HG02938 (cell line): Measurements from ENCODE around the gene TBC1D4.
A peak's percentile ranks its signal among the peaks of the same experiment; 100 is the strongest.

Experiments
- ATAC-seq: cut with Tn5 transposase; IDR thresholded peaks from one replicate; pipeline ENCODE4 v1.9.1; 2021; ENCODE audit warnings: mild to moderate bottlenecking, moderate library complexity; ENCODE audit not compliant: unreplicated experiment

Gene TBC1D4, protein sequence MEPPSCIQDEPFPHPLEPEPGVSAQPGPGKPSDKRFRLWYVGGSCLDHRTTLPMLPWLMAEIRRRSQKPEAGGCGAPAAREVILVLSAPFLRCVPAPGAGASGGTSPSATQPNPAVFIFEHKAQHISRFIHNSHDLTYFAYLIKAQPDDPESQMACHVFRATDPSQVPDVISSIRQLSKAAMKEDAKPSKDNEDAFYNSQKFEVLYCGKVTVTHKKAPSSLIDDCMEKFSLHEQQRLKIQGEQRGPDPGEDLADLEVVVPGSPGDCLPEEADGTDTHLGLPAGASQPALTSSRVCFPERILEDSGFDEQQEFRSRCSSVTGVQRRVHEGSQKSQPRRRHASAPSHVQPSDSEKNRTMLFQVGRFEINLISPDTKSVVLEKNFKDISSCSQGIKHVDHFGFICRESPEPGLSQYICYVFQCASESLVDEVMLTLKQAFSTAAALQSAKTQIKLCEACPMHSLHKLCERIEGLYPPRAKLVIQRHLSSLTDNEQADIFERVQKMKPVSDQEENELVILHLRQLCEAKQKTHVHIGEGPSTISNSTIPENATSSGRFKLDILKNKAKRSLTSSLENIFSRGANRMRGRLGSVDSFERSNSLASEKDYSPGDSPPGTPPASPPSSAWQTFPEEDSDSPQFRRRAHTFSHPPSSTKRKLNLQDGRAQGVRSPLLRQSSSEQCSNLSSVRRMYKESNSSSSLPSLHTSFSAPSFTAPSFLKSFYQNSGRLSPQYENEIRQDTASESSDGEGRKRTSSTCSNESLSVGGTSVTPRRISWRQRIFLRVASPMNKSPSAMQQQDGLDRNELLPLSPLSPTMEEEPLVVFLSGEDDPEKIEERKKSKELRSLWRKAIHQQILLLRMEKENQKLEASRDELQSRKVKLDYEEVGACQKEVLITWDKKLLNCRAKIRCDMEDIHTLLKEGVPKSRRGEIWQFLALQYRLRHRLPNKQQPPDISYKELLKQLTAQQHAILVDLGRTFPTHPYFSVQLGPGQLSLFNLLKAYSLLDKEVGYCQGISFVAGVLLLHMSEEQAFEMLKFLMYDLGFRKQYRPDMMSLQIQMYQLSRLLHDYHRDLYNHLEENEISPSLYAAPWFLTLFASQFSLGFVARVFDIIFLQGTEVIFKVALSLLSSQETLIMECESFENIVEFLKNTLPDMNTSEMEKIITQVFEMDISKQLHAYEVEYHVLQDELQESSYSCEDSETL (N-terminal part only)

DNA sequence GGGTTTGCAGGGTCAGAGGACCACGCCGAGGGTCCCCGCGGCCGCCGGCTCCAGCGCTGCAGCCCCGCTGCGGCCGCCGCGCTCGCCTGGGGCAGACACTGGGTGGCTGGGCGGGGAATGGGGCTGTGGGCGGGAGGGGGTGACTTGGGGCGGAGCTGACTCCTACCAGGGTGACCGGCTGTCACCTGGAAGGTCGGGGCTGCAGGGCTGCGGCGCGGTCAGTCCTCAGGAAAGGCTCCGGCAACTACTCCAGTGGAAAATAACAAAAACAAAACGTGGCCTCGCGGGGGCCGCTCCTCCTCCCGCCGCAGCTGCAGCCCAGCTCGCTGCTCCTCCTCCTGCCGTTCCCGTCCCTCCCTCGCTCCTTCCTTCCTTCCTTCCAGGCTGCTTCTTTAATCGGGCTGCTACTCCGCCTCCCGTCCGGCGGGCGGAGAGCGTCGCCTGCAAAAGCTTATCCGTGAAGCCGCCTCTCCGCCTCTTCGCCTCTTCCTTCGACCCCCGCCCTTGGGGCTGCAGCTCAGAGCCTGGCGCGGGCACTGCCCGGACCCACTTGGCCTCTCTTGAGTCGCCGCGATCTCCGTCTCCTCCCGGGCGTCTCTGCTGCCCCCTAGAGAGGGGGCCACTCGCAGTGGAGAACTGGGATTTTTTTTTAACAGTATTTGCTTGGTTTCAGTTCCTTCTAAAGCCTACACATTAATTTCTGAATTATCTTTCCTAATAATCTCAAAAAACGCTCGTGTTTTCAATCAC lies at the start of gene TBC1D4:
Gene TBC1D4, minus strand, starts transcription at position 100 of the 750 bp plus-strand sequence. CDS start 402 bp downstream, outside the sequence.
- ATAC-seq = peak; percentile 74

DNA sequence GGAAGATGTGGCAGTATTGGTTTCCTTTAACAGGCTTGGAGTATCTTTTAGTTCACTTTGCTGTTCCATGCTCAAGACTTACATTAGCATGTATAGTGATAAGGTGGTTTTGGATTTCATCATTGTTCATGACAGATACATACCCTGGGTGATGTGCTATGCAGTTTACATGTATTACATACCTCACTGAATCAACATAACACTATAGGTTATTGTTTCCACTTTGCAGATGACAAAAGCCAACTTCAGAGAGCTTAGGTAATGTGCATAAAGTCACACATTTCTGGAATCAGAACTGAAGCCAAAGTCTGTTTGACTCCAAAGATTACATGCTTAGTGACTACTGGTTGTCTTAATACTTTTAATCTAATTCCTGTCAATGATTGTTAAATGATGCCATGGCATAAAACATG lies 48.6 kb upstream of the TBC1D4 start:
- ATAC-seq = no peak

DNA sequence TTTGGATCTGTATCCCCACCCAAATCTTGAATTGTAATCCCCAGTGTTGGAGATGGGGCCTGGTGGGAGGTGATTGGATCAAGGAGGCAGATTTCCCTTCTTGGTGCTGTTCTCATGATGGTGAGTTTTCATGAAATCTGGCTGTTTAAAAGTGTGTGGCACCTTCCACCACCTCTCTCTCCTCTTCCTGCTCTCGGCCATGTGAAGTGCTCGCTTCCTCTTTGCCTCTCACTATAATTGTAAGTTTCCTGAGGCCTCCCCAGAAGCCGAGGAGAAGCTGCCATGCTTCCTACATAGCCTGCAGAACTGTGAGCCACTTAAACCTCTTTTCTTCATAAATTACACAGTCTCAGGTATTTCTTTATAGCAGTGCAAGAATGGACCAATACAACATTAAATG lies 40.0 kb upstream of the TBC1D4 start:
- no peak for ATAC-seq

DNA sequence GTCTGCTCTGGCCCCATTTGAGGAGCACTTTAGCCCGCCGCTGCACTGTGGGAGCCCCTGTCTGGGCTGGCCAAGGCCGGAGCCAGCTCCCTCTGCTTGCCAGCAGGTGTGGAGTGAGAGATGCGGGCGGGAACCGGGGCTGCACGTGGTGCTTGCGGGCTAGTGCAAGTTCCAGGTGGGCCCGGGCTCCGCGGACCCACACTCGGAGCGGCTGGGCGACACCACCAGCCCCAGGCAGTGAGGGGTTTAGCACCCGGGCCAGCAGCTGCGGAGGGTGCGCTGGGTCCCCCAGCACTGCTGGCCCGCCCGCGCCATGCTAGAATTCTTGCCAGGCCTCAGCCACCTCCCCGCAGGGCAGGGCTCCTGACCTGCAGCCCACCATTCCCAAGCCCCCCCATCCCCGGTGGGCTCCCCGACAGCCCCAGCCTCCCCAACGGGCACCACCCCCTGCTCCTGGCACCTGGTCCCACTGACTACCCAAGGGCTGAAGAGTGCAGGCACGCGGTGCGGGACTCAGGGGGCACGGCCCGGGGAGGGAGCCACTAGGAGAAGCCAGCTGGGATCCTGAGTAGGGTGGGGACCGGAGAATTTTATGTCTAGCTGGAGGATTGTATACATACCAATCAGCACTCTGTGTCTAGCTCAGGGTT lies 36.6 kb upstream of the TBC1D4 start:
- no peak for ATAC-seq

DNA sequence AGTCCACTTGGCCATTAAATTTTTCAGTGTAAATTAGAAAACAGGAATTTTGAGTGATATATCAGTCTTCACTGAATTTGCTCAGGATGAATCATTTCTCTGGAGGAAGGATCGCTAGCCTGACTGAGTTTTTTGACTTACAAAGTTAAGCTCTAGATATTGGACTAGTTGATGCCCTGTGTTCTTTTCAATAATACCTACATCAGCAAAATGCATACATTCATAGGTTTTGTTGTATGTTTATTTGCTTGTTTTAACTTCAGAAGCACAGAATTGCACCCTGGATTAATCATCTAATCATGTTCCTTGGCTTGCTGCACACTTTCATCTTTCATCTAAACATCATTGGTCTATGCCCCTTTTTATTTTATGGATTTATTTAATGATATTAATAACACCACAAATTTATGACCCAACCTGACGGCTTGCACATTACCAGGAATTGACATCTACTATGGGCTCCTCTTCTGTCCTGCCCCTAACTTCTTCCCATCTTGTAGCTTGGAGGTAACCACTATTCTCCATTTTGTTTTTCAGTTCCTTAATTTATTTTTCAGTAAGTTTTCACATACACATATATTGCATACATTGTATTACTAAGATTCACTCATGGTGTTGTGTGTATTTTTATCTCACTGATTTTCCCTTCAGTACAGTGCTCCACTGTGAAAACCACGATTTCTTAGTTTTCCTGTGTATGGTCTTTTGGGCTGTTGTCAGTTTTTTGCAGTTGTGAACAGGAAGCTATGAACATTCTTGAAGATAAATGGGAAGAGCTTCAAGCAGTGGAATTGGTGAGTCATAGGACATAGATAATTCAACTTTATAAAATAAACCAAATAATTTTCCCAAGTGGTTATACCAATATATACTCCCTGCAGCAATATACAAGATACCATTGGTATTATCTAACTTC lies 32.4 kb upstream of the TBC1D4 start:
- no peak for ATAC-seq

- ATAC-seq = no peak
These were observed 31.3 kb upstream of the TBC1D4 start for GRCh38 chr13:75513271-75513670.

DNA sequence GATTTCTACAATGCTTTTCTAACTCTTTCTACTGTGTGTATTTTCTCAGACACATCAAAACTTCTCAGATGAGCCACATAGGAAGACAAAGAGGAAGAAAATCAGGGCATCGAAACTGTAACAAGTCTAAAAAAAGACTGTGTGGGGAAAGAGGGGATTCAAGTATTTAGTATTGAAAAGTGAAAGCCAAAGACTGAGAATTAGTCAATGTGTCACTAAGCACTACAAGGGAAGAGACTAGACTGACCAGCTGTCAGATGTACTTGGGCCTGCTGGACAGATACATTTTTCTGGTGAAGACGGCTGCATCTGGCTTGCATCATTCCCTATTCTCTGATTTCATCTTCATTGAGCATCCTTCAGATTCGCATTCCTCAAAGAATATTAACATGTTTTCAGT lies 30.3 kb upstream of the TBC1D4 start:
- ATAC-seq = peak; percentile 91

DNA sequence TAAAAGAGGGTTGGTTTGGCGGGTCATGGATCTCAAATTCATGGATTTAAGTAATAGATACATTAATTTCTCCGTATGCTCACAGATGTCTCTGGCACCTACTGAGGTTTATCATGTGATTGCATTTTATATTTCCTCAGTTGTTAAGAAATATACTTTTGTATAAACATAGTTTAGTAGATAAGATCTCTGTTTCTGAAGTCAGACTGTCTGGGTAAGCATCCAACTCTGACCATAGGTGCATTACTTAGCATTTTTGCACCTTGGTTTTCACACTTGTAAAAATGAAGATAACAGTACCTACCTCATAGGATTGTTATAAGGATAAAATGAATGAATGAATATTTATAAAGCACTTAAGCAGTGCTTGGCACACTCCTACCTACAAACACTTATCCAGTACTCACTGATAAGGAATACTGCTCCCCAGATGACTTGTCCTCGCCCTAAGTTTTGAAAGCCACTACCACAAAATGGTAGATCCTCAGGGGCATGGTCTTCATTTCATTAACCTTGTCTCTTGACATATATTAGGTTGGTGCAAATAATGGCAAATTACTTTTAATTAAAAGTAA lies 29.2 kb upstream of the TBC1D4 start:
- ATAC-seq = no peak

- ATAC-seq = no peak
These were observed 26.1 kb upstream of the TBC1D4 start for GRCh38 chr13:75508002-75508548.

GRCh38 chr13:75507027-75508001 lies 25.3 kb upstream of the TBC1D4 start:
- no peak for ATAC-seq

GRCh38 chr13:75506018-75506417 lies 24.0 kb upstream of the TBC1D4 start:
- no peak for ATAC-seq

GRCh38 chr13:75505327-75505726 lies 23.4 kb upstream of the TBC1D4 start:
- ATAC-seq = no peak

GRCh38 chr13:75495938-75496337 lies 14.0 kb upstream of the TBC1D4 start:
- ATAC-seq = no peak

- ATAC-seq = no peak
These were observed 12.5 kb upstream of the TBC1D4 start for GRCh38 chr13:75494491-75494890.

DNA sequence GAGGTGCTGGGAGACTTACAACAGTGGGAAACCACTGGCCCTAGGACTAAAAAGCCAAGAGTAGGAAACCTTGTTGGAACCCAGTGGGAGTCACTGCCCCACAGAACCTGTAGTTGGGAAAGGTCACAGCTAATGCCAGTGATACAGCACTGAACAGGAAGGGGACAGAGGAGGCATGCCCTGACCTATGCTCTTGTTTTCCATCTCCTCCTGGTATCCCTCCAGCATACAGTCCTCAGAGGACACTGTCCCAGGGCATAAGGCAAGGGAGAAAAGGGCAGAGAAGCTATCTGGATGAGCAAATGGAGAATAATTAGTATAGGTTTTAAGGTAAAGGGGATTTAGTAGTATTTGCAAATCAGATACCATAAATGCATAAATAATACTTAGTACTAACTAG lies 11.2 kb upstream of the TBC1D4 start:
- ATAC-seq = no peak

DNA sequence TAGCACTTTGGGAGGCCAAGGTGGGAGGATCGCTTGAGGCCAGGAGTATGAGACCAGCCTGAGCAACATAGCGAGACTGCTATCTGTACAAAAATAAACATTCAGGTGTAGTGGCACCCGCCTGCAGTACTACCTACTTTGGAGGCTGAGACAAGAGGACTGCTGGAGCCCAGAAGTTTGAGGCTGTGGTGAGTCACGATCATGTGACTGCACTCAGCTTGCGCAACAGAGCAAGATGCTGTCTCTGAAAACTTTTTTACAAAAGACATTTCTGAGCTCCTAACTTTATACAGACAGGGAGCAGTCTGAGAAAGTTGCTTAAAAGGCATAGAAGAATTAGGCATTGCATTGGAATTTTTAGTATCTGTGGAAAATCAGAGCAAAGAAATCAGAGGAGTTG lies 10.4 kb upstream of the TBC1D4 start:
- no peak for ATAC-seq

DNA sequence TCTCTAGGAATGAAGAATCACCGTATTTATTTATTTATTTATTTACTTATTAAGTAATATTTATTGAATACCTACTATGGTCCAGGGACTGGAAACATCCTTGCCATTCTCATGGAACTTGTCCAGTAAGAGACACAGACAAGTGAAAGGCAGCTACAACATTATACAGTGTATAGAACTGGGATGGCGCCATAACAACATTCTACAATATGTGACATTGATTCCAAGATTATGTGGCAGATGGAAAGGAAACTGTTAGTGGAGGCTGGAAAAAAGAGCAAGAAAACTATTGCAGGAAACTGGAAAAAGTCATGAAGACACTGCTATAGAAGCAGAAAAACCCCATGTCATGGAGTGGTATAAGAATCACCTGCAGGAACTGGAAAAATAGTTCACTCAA lies 9.4 kb upstream of the TBC1D4 start:
- no peak for ATAC-seq
